Prostate gland (tissue), 2 donors: ENCODE measurements around the gene SIRT5.

Experiments
- CTCF ChIP-seq, 4 experiments: fragments of 200-600 bp in 2 of 4; fragments of 450-650 bp in 2 of 4; sonication (generic) in 2 of 4; IDR thresholded peaks; 1 replicate in 3 of 4; 2 replicates in 1 of 4; pipeline ENCODE4 v1.5.1; 2016 to 2019; ENCODE audit warnings: antibody characterized with exemption in 4 of 4, mild to moderate bottlenecking in 2 of 4, moderate library complexity in 2 of 4
- POLR2A ChIP-seq: fragments of 450-650 bp; IDR thresholded peaks from one replicate; pipeline ENCODE4 v1.6.1; 2016; ENCODE audit warnings: antibody characterized with exemption, mild to moderate bottlenecking
- POLR2AphosphoS5 ChIP-seq: sonication (generic); formaldehyde crosslinking; IDR thresholded peaks from one replicate; pipeline ENCODE4 v1.6.1; 2017; ENCODE audit warnings: antibody characterized with exemption

- no peak for TF ChIP-seq POLR2A
- no peak for TF ChIP-seq CTCF (IDR thresholded peaks at IDR 0.05)
- TF ChIP-seq POLR2AphosphoS5: no peak
These were observed 55.2 kb downstream of the SIRT5 start for GRCh38 chr6:13629459-13630116.
